GM12878 (cell line): ENCODE data around the gene REEP2. TPM values are rescaled to one million over a fixed set of nuclear protein-coding genes. Genes with fewer than 3 reads are reported as not detected.

Source experiments
- ATAC-seq: fragments of 200-7000 bp; cut with Tn5 transposase; 3 replicates; pipeline ENCODE4 v1.9.1; 2020; ENCODE audit warnings: mild to moderate bottlenecking, moderate library complexity
- BruUV-seq: library from RNA; stranded (reverse); fragments of 400-500 nt; replicated peaks from 2 replicates; lab custom pipeline; 2021; lab: Mats Ljungman, UMichigan
- CTCF ChIA-PET: fragments of 300-600 bp; sonication (Branson Sonifier 250); formaldehyde crosslinking; extraction: SDS; loops from one replicate; lab custom pipeline; 2021; ENCODE audit warnings: inconsistent platforms; lab: Yijun Ruan, JAX
- POLR2A ChIA-PET: fragments of 350-600 bp; formaldehyde crosslinking; extraction: SDS; loops from one replicate; lab custom pipeline; 2021; ENCODE audit warnings: inconsistent platforms; lab: Charles Lee
- RAD21 ChIA-PET: fragments of 300-600 bp; sonication (Branson Sonifier 250); formaldehyde crosslinking; loops from one replicate; lab custom pipeline; 2023; ENCODE audit warnings: antibody characterized with exemption; ENCODE audit not compliant: unreplicated experiment; lab: Charles Lee
- SMC1A ChIA-PET: fragments of 300-600 bp; sonication (Branson Sonifier 250); formaldehyde crosslinking; loops from one replicate; lab custom pipeline; 2023; ENCODE audit not compliant: unreplicated experiment, uncharacterized antibody; lab: Charles Lee
- DNase-seq: peaks from one replicate; pipeline ENCODE4 v3.0.0-alpha.2; 2011; ENCODE audit warnings: low read depth, low spot score
- FAIRE-seq: peaks from 3 replicates; lab custom pipeline; 2011; peaks lifted over from hg19 to GRCh38; lab: Jason Lieb, UNC
- H2AFZ ChIP-seq: 2 replicates; pipeline ENCODE4 v1.6.0; 2011; ENCODE audit warnings: low read depth, low read length, control low read depth; ENCODE audit not compliant: control insufficient read depth
- H3K27ac ChIP-seq: 2 replicates; pipeline ENCODE4 v1.5.1; 2011; ENCODE audit warnings: control low read depth; ENCODE audit not compliant: control insufficient read depth, insufficient read depth
- H3K27me3 ChIP-seq, 2 experiments: replicated peaks in 1 of 2; 2 replicates each; pipeline versions ENCODE4 v1.6.0 to v1.6.1; 2011; ENCODE audit warnings: low read length in 1 of 2; ENCODE audit not compliant: control insufficient read depth in 2 of 2, insufficient read depth in 2 of 2
- H3K36me3 ChIP-seq, 2 experiments: 2 replicates each; pipeline ENCODE4 v1.5.1; 2011; ENCODE audit warnings: low read length in 1 of 2; ENCODE audit not compliant: control insufficient read depth in 2 of 2, insufficient read depth in 2 of 2
- H3K4me1 ChIP-seq: 2 replicates; pipeline ENCODE4 v1.6.1; 2011; ENCODE audit warnings: mild to moderate bottlenecking, low read length, moderate library complexity, mixed read lengths; ENCODE audit not compliant: control insufficient read depth, insufficient read depth
- H3K4me2 ChIP-seq: 2 replicates; pipeline ENCODE4 v1.6.0; 2011; ENCODE audit warnings: control low read depth; ENCODE audit not compliant: control insufficient read depth, insufficient read depth
- H3K4me3 ChIP-seq: fragments of 200-600 bp; sonication (generic); 2 replicates; pipeline ENCODE4 v1.5.1; 2016
- H3K79me2 ChIP-seq: 2 replicates; pipeline ENCODE4 v1.6.0; 2011; ENCODE audit warnings: low read length; ENCODE audit not compliant: control insufficient read depth, insufficient read depth
- H3K9ac ChIP-seq: 2 replicates; pipeline ENCODE4 v1.8.0; 2011; ENCODE audit warnings: low read length, control low read depth, mixed read lengths; ENCODE audit not compliant: control insufficient read depth, insufficient read depth
- H3K9me3 ChIP-seq: replicated peaks from 3 replicates; pipeline ENCODE4 v1.5.1; 2011; ENCODE audit warnings: mild to moderate bottlenecking, low read length; ENCODE audit not compliant: control insufficient read depth, insufficient read depth
- H4K20me1 ChIP-seq: 2 replicates; pipeline ENCODE4 v1.6.0; 2011; ENCODE audit not compliant: control insufficient read depth, insufficient read depth
- ATF2 ChIP-seq: IDR thresholded peaks from 2 replicates; pipeline ENCODE4 v1.6.1; 2012; ENCODE audit warnings: low read length, inconsistent platforms
- BACH1 ChIP-seq: fragments of 450-650 bp; IDR thresholded peaks from 2 replicates; pipeline ENCODE4 v1.6.1; 2017; ENCODE audit warnings: mild to moderate bottlenecking, borderline replicate concordance
- BHLHE40 ChIP-seq, 2 experiments: fragments of 450-650 bp in 1 of 2; IDR thresholded peaks; 2 replicates each; pipeline ENCODE4 v1.6.1; 2011 to 2017; ENCODE audit warnings: low read depth in 2 of 2, borderline replicate concordance in 1 of 2, improper control_type of control experiment in 1 of 2, low read length in 1 of 2, mild to moderate bottlenecking in 1 of 2
- FOXM1 ChIP-seq: IDR thresholded peaks from 2 replicates; pipeline ENCODE4 v1.6.1; 2012; ENCODE audit warnings: low read depth, mild to moderate bottlenecking, inconsistent platforms, low read length, moderate library complexity
- IKZF2 ChIP-seq, 2 experiments: fragments of 450-650 bp; IDR thresholded peaks; 2 replicates each; pipeline ENCODE4 v1.6.1; 2017; ENCODE audit warnings: mild to moderate bottlenecking in 2 of 2, moderate library complexity in 2 of 2
- JUNB ChIP-seq: IDR thresholded peaks from 2 replicates; pipeline ENCODE4 v1.6.1; 2016; ENCODE audit warnings: antibody characterized with exemption, mild to moderate bottlenecking
- MAX ChIP-seq: IDR thresholded peaks from 2 replicates; pipeline ENCODE4 v1.6.1; 2012; ENCODE audit warnings: low read depth, low read length, improper control_type of control experiment
- MXI1 ChIP-seq: fragments of 150-350 bp; IDR thresholded peaks from 2 replicates; pipeline ENCODE4 v1.6.1; 2011; ENCODE audit warnings: low read depth, mild to moderate bottlenecking, inconsistent platforms, low read length, improper control_type of control experiment
- MYC ChIP-seq: IDR thresholded peaks from 2 replicates; pipeline ENCODE4 v1.6.1; 2011; ENCODE audit warnings: mild to moderate bottlenecking, low read length, moderate library complexity, inconsistent platforms; ENCODE audit not compliant: insufficient read depth, insufficient replicate concordance, insufficient read length, severe bottlenecking
- NFYB ChIP-seq: IDR thresholded peaks from 2 replicates; pipeline ENCODE4 v1.6.1; 2011; ENCODE audit warnings: low read depth, mild to moderate bottlenecking, low read length, improper control_type of control experiment, moderate library complexity; ENCODE audit not compliant: insufficient read depth
- SKIL ChIP-seq: fragments of 450-650 bp; IDR thresholded peaks from 2 replicates; pipeline ENCODE4 v1.6.1; 2017; ENCODE audit warnings: mild to moderate bottlenecking, low read depth, inconsistent platforms; ENCODE audit not compliant: poor library complexity, severe bottlenecking
- SMAD1 ChIP-seq: fragments of 450-650 bp; IDR thresholded peaks from 2 replicates; pipeline ENCODE4 v1.6.1; 2018; ENCODE audit warnings: mild to moderate bottlenecking, low read depth; ENCODE audit not compliant: partially characterized antibody
- SMC3 ChIP-seq: IDR thresholded peaks from 2 replicates; pipeline ENCODE4 v1.6.1; 2011; ENCODE audit warnings: low read length, improper control_type of control experiment, borderline replicate concordance
- SP1 ChIP-seq: IDR thresholded peaks from one replicate; pipeline ENCODE4 v1.6.1; 2011; ENCODE audit warnings: low read depth, low read length
- SREBF2 ChIP-seq: IDR thresholded peaks from 2 replicates; pipeline ENCODE4 v1.6.1; 2012; ENCODE audit warnings: mild to moderate bottlenecking, low read length
- SUZ12 ChIP-seq: fragments of 200-600 bp; sonication (generic); IDR thresholded peaks from one replicate; pipeline ENCODE4 v1.6.1; 2018; ENCODE audit warnings: antibody characterized with exemption, mild to moderate bottlenecking; ENCODE audit not compliant: unreplicated experiment
- USF2 ChIP-seq: IDR thresholded peaks from 2 replicates; pipeline ENCODE4 v1.6.1; 2011; ENCODE audit warnings: low read depth, low read length, improper control_type of control experiment, borderline replicate concordance
- WRNIP1 ChIP-seq: IDR thresholded peaks from 2 replicates; pipeline ENCODE4 v1.6.1; 2011; ENCODE audit warnings: low read depth, low read length, improper control_type of control experiment, borderline replicate concordance
- YY1 ChIP-seq: IDR thresholded peaks from 2 replicates; pipeline ENCODE4 v1.6.1; 2011; ENCODE audit warnings: low read depth, mild to moderate bottlenecking, low read length
- ZNF622 ChIP-seq: fragments of 450-650 bp; IDR thresholded peaks from 2 replicates; pipeline ENCODE4 v1.6.1; 2017; ENCODE audit warnings: mild to moderate bottlenecking, inconsistent platforms
- WGBS: methylation state at CpG from one replicate; pipeline ENCODE4 v1.1.6; 2016; ENCODE audit warnings: low lambda C conversion rate; ENCODE audit not compliant: insufficient replicate concordance, insufficient coverage; ENCODE audit errors: missing lambda C conversion rate; 5-methylcytosine and 5-hydroxymethylcytosine counted together
- in situ Hi-C: fragments of 300-500 bp; cut with MboI; formaldehyde crosslinking; loops from 9 replicates; pipeline ENCODE4 v1.14.3; 2018; ENCODE audit warnings: mixed read lengths
- intact Hi-C: fragments of 100-400 bp; cut with micrococcal nuclease; formaldehyde crosslinking; loops from one replicate; pipeline ENCODE4 v1.14.2; 2022; ENCODE audit not compliant: unreplicated experiment
- polyA plus RNA-seq, 11 experiments: library from polyadenylated mRNA; depleted of rRNA in 4 of 11; unstranded in 6 of 11; stranded (reverse) in 5 of 11; fragments of >200 nt; fragmentation: Nextera tagmentation in 4 of 11; fragmentation: Illumina TruSeq in 1 of 11; extraction: Ambion mirVana in 4 of 11; extraction: Trizol in 1 of 11; gene quantifications; 1 replicate in 1 of 11; 2 replicates in 10 of 11; pipeline versions ENCODE4 v1.2.1 to v1.2.3, GENCODE V29; 2011 to 2016; ENCODE audit warnings: inconsistent platforms in 2 of 11, missing spikeins in 2 of 11, low read depth in 1 of 11
- total RNA-seq, 4 experiments: library from RNA; depleted of rRNA in 3 of 4; stranded (reverse); fragments of >200 nt in 3 of 4; fragmentation: Illumina TruSeq in 1 of 4; extraction: Trizol in 1 of 4; gene quantifications; 2 replicates each; pipeline versions ENCODE4 v1.2.1 to v1.2.3, GENCODE V29; 2013 to 2021

The REEP2 gene
- total and polyA plus RNA-seq, 10 of the 15 experiments (the other 5 are each of a cell fraction or from before 2014, with no cell fraction given) = 0.10 to 3.1 (median 2.0) TPM

- peak overlapping the region; percentile 66 for H2AFZ ChIP-seq
- SMC1A ChIA-PET = interaction anchor here (1.1 to 3.8 kb wide), 5 partner anchors 36 to 231 kb away, joined by 3 to 18 read pairs (median 3); partner anchors contain the start of genes KDM3B and KIF20A
- peaks cover 2 to 10% of the 10 kb centered on the region in 2 experiments; a peak in 3 of 4 replicates for H3K36me3 ChIP-seq
- no peak overlapping the region for H3K9ac ChIP-seq
- H3K27me3 ChIP-seq = no peaks in the 10 kb centered on the region
- CTCF ChIA-PET = interaction anchor here (0.7 to 3.4 kb wide), 8 partner anchors 11 to 69 kb away, joined by 3 to 17 read pairs (median 3); partner anchors contain the start of gene KDM3B
- no peaks in the 10 kb centered on the region; the same call in 2 of the 3 replicates for H3K9me3 ChIP-seq
- peak overlapping the region; percentile 52 for H3K27ac ChIP-seq
- intact Hi-C loops = no loop called here
- H3K4me2 ChIP-seq = 0 out of 2 replicates have a peak overlapping the region, but pooled peaks have one; percentile 33
- H4K20me1 ChIP-seq = no peaks in the 10 kb centered on the region
- DNase-seq (peak; percentile 42), FAIRE-seq (no peak), ATAC-seq (peak; percentile 97)
- RAD21 ChIA-PET = interaction anchor here (0.7 to 1.3 kb wide), 9 partner anchors 53 to 519 kb away, joined by 3 to 6 read pairs (median 3); partner anchors contain the start of genes CDC23, EGR1, FAM53C and PKD2L2
- POLR2A ChIA-PET = interaction anchor here (0.7 to 2.0 kb wide), 5 partner anchors 13 to 119 kb away, joined by 3 to 9 read pairs (median 5); partner anchors contain the start of genes FAM53C and KDM3B
- H3K4me1 ChIP-seq = peaks cover 6% of the 10 kb centered on the region; the same call in 1 of the 2 replicates
- no peak overlapping the region for H3K4me3 ChIP-seq
- no TSS peak for BruUV-seq
- in situ Hi-C loops = no loop called here
- 28% methylated on average over 5 of the region's 5 CpGs for WGBS
- H3K79me2 ChIP-seq = no peaks in the 10 kb centered on the region
- no peak for TF ChIP-seq NFYB
- TF ChIP-seq WRNIP1 = no peak
- TF ChIP-seq SMAD1 = no peak
- TF ChIP-seq SMC3 = no peak
- TF ChIP-seq FOXM1 = no peak
- no peak for TF ChIP-seq BACH1
- no peak for TF ChIP-seq MXI1
- no peak for TF ChIP-seq SREBF2
- peak; percentile 73 for TF ChIP-seq YY1
- TF ChIP-seq JUNB = peak; percentile 8; the same call in 1 of the 2 replicates
- TF ChIP-seq USF2 = no peak
- TF ChIP-seq ZNF622 = no peak
- no peak for TF ChIP-seq SP1
- no peak for TF ChIP-seq IKZF2 (IDR thresholded peaks at IDR 0.05)
- no peak for TF ChIP-seq SUZ12
- TF ChIP-seq MAX = no peak
- no peak for TF ChIP-seq ATF2
- peak in 1 of 2 experiments; percentile 33; a peak in 1 of 4 replicates for TF ChIP-seq BHLHE40 (IDR thresholded peaks at IDR 0.05; ENCODE audit: borderline replicate concordance in 1 of 2, low read depth in 2 of 2, low read length in 1 of 2)
- no peak for TF ChIP-seq SKIL
- TF ChIP-seq MYC = no peak
These were observed 30.8 kb upstream of the REEP2 start for GRCh38 chr5:138408023-138408422.
